ENCODE results near the gene C6orf47. TPM values are rescaled to one million over a fixed set of nuclear protein-coding genes. Genes with fewer than 3 reads are reported as not detected.

Gene C6orf47
- total RNA-seq, 2 experiments from 2014 or later, result 8.8 to 9.0 TPM

- Mint-ChIP-seq H3K36me3 (ENCODE audit: low read depth) (peaks cover 14% of the 10 kb centered on the region), H3K4me3 (no peak overlapping the region), H3K27me3 (ENCODE audit: low read depth) (no peaks in the 10 kb centered on the region), H3K27ac (no peak overlapping the region), H3K4me1 (ENCODE audit: low read depth) (peaks cover 38% of the 10 kb centered on the region), H3K9me3 (no peaks in the 10 kb centered on the region)
- intact Hi-C loops (cut with micrococcal nuclease), result no loop called here
- CTCF ChIA-PET, result interaction anchor here (1.7 to 6.4 kb wide), 2 partner anchors 16 to 63 kb away, joined by 8 to 41 read pairs; no protein-coding TSS in a partner anchor
- no peak for DNase-seq
Measured at GRCh38 chr6:31614075-31614619, 46.4 kb downstream of the C6orf47 start.

- peaks cover 17% of the 10 kb centered on the region for H3K4me1 Mint-ChIP-seq (ENCODE audit: low read depth)
- H3K36me3 Mint-ChIP-seq (ENCODE audit: low read depth), result no peaks in the 10 kb centered on the region
- H3K4me3 Mint-ChIP-seq, result no peak overlapping the region
- intact Hi-C loops (cut with micrococcal nuclease), result no loop called here
- no peak for DNase-seq
- H3K27me3 Mint-ChIP-seq (ENCODE audit: low read depth), result no peaks in the 10 kb centered on the region
- H3K9me3 Mint-ChIP-seq, result no peaks in the 10 kb centered on the region
- CTCF ChIA-PET, result interaction anchor here (1.7 to 3.7 kb wide), 3 partner anchors 13 to 60 kb away, joined by 4 to 34 read pairs (median 10); no protein-coding TSS in a partner anchor
- no peak overlapping the region for H3K27ac Mint-ChIP-seq
Measured at GRCh38 chr6:31610968-31611367, 49.6 kb downstream of the C6orf47 start.

DNA sequence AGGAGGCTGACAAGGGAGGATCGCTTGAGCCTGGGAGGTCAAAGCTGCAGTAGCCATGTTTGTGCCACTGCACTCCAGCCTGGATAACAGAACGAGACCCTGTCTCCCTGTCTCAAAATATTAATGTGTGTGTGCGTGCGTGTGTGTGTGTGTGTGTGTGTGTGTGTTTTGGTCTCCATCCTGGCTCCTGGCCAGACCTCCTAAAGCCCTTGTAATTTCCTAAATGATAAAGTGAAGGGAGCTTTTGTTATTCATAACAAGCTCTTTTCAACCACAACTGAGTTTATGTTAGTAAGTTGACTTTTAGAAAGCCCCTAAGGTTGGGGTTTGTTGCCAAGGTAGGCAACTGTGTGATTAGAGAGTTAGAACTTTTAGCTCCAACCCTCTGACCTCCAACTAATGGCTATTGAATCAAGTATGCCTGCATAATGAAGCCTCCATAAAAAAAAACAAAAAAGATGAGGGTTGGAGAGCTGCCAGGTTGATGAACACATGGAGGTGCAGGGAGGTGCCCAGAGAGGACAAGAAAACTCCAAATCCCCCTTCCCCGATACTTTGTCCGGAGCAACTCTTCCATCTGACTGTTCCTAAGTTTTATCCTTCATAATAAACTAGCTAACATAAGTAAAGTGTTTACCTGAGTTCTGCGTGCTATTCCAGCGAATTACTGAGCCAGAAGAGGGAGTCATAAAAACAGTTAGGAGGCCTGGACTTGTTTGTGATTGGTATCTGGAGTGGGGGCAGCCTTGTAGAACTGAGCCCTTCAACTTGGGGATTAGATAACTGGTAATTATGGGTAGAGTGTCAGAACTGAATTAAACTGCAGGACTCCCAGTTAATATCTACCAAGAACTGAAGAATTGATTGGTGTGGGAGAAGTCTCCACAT lies 50.8 kb downstream of the C6orf47 start:
- CTCF ChIA-PET, result interaction anchor here (1.2 to 3.7 kb wide), 4 partner anchors 9 to 59 kb away, joined by 3 to 34 read pairs (median 7); no protein-coding TSS in a partner anchor
- H3K9me3 Mint-ChIP-seq, result no peaks in the 10 kb centered on the region
- no peak overlapping the region for H3K4me3 Mint-ChIP-seq
- H3K27me3 Mint-ChIP-seq (ENCODE audit: low read depth), result no peaks in the 10 kb centered on the region
- intact Hi-C loops (cut with micrococcal nuclease), result no loop called here
- no peaks in the 10 kb centered on the region for H3K36me3 Mint-ChIP-seq (ENCODE audit: low read depth)
- DNase-seq, result no peak
- peaks cover 5% of the 10 kb centered on the region for H3K4me1 Mint-ChIP-seq (ENCODE audit: low read depth)
- H3K27ac Mint-ChIP-seq, result no peak overlapping the region

Small RNAs within 50 kb of the gene (microRNA-seq; reads per million reads assigned to microRNA genes)
- gene MIR4646 (ENCODE audit: borderline microRNAs expressed, borderline replicate concordance) (not detected), gene MIR6832 (ENCODE audit: borderline microRNAs expressed, borderline replicate concordance) (not detected)

Other genes starting within 250 kb of the C6orf47 start
- 10 to 100 TPM; 21.4 to 22.6 TPM for gene MICB, start 162.6 kb downstream of the C6orf47 start, total RNA-seq
- gene MCCD1, start 131.8 kb downstream of the C6orf47 start, total RNA-seq, result not detected
- 100 to 1,000 TPM; 600 to 624 TPM for gene DDX39B, start 118.8 kb downstream of the C6orf47 start, total RNA-seq
- 1 to 10 TPM; 1.2 to 1.4 TPM for gene ATP6V1G2, start 114.2 kb downstream of the C6orf47 start, total RNA-seq
- 10 to 100 TPM; 20.4 to 20.6 TPM for gene NFKBIL1, start 113.2 kb downstream of the C6orf47 start, total RNA-seq
- gene LTA, start 88.5 kb downstream of the C6orf47 start, total RNA-seq, result 100 to 1,000 TPM; 165 to 173 TPM
- gene TNF, start 85.2 kb downstream of the C6orf47 start, total RNA-seq, result 10 to 100 TPM; 31.6 to 33.2 TPM
- gene LTB, start 78.4 kb downstream of the C6orf47 start, total RNA-seq, result 10 to 100 TPM; 50.5 to 52.3 TPM
- gene LST1, start 74.5 kb downstream of the C6orf47 start, total RNA-seq, result 10 to 100 TPM; 11.5 to 12.5 TPM
- gene NCR3, start 67.8 kb downstream of the C6orf47 start, total RNA-seq, result 1 to 10 TPM; 2.8 TPM
- 100 to 1,000 TPM; 120 to 129 TPM for gene AIF1, start 45.5 kb downstream of the C6orf47 start, total RNA-seq
- 100 to 1,000 TPM; 283 to 304 TPM for gene PRRC2A, start 40.1 kb downstream of the C6orf47 start, total RNA-seq
- 100 to 1,000 TPM; 286 to 295 TPM for gene BAG6, start 8.1 kb downstream of the C6orf47 start, total RNA-seq
- gene APOM, start 4.9 kb downstream of the C6orf47 start, total RNA-seq, result 1 to 10 TPM; 2.6 to 3.7 TPM
- 10 to 100 TPM; 31.2 to 32.4 TPM for gene GPANK1, start 4.2 kb upstream of the C6orf47 start, total RNA-seq
- 100 to 1,000 TPM; 215 to 219 TPM for gene CSNK2B, start 5.3 kb upstream of the C6orf47 start, total RNA-seq
- 1 to 10 TPM; 6.4 to 6.5 TPM for gene LY6G5B, start 9.2 kb upstream of the C6orf47 start, total RNA-seq
- gene LY6G5C, start 20.3 kb upstream of the C6orf47 start, total RNA-seq, result 1 to 10 TPM in 1 of 2 experiments, under 1 TPM in 1; 0.93 to 1.4 TPM
- 10 to 100 TPM; 19.9 to 22.5 TPM for gene ABHD16A, start 42.5 kb upstream of the C6orf47 start, total RNA-seq
- not detected for gene LY6G6F, start 46.1 kb upstream of the C6orf47 start, total RNA-seq
- not detected for gene LY6G6D, start 54.6 kb upstream of the C6orf47 start, total RNA-seq
- not detected for gene LY6G6C, start 61.0 kb upstream of the C6orf47 start, total RNA-seq
- under 1 TPM in 1 of 2 experiments, not detected in 1; 0.49 TPM for gene MPIG6B, start 62.6 kb upstream of the C6orf47 start, total RNA-seq
- 10 to 100 TPM in 1 of 2 experiments, 1 to 10 TPM in 1; 8.5 to 11.3 TPM for gene DDAH2, start 68.5 kb upstream of the C6orf47 start, total RNA-seq
- 100 to 1,000 TPM; 348 to 353 TPM for gene CLIC1, start 75.8 kb upstream of the C6orf47 start, total RNA-seq
- gene MSH5, start 79.2 kb upstream of the C6orf47 start, total RNA-seq, result 100 to 1,000 TPM; 101 to 105 TPM
- gene SAPCD1, start 101.9 kb upstream of the C6orf47 start, total RNA-seq, result 10 to 100 TPM in 1 of 2 experiments, 1 to 10 TPM in 1; 9.8 to 10.5 TPM
- gene VWA7, start 116.5 kb upstream of the C6orf47 start, total RNA-seq, result under 1 TPM; 0.69 to 0.89 TPM
- gene VARS1, start 135.0 kb upstream of the C6orf47 start, total RNA-seq, result 100 to 1,000 TPM; 157 to 161 TPM
- gene LSM2, start 146.2 kb upstream of the C6orf47 start, total RNA-seq, result 100 to 1,000 TPM; 172 to 174 TPM
- gene HSPA1L, start 154.5 kb upstream of the C6orf47 start, total RNA-seq, result under 1 TPM; 0.86 to 0.95 TPM
- 10 to 100 TPM; 19.8 to 23.1 TPM for gene HSPA1A, start 154.8 kb upstream of the C6orf47 start, total RNA-seq
- 10 to 100 TPM; 47.8 to 50.1 TPM for gene HSPA1B, start 167.0 kb upstream of the C6orf47 start, total RNA-seq
- 1 to 10 TPM; 8.4 to 9.2 TPM for gene NEU1, start 202.0 kb upstream of the C6orf47 start, total RNA-seq
- gene SLC44A4, start 218.2 kb upstream of the C6orf47 start, total RNA-seq, result under 1 TPM in 1 of 2 experiments, not detected in 1; 0.10 TPM
- gene EHMT2, start 236.9 kb upstream of the C6orf47 start, total RNA-seq, result 10 to 100 TPM; 33.0 to 37.3 TPM
- gene ZBTB12, start 241.3 kb upstream of the C6orf47 start, total RNA-seq, result under 1 TPM; 0.57 to 0.69 TPM

Measured in activated naive CD4-positive, alpha-beta T cell treated with anti-CD3 and anti-CD28 coated beads for 36 hours (primary cell).